HG02852 (cell line): ENCODE data around the gene LRRC1.

ENCODE experiments used
- ATAC-seq: cut with Tn5 transposase; IDR thresholded peaks from one replicate; pipeline ENCODE4 v1.9.1; 2021; ENCODE audit warnings: mild to moderate bottlenecking, moderate library complexity; ENCODE audit not compliant: unreplicated experiment

Gene LRRC1

DNA sequence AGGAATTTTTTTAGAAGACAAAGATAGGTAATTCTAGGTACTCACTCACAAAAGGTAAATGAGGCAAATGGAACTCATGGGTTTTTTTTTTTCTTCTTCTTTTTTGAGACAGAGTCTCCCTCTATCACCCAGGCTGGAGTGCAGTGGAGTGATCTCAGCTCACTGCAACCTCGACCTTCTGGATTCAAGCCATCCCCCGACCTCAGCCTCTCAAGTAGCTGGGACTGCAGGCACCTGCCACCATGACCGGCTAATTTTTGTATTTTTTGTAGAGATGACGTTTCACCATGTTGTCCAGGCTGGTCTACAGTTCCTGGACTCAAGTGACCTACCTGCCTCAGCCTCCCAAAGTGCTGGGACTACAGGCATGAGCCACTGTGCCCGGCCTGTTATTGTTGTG, 126.1 kb downstream of the LRRC1 start:
- ATAC-seq, result no peak

GRCh38 chr6:53921639-53922038, 126.8 kb downstream of the LRRC1 start:
- ATAC-seq, result no peak

- no peak for ATAC-seq
Observed at GRCh38 chr6:53922539-53922981, 127.8 kb downstream of the LRRC1 start.

DNA sequence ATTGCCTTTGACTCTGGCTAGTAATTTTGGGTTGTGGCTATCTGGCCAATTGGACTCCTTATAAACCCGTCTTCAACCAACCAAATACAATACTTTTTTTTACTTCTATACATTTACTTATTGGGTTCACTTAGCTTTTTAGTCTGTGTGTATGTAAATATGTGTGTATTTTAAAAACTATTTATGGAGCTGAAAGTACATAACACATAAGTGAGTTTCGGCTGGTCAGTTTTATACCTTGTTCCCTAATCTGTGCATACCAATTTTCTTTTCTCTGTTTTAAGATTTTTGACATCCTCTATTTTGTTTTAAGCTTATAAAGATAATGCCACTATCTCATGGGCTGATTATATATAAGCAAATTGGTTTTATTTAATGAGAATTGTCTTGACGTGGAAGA, 129.5 kb downstream of the LRRC1 start:
- no peak for ATAC-seq

- no peak for ATAC-seq
Observed at GRCh38 chr6:53924821-53925422, 130.1 kb downstream of the LRRC1 start.

DNA sequence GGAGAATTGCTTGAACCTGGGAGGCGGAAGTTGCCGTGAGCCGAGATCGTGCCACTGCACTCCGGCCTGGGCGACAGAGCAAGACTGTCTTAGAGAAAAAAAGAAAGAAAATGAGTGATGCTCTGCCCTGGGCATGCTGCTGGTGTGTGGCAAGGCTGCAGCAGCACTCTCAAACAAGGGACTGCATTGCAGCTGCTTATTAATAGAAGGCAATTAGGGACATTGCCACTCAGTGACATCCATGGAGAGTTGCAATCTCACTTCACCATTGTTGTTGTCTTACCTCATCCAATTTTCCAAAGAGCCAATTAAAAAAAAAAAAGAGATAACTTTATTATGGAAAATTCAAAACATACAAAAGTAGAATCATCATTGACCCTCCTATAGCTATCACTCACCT, 131.1 kb downstream of the LRRC1 start:
- no peak for ATAC-seq

- no peak for ATAC-seq
Observed at GRCh38 chr6:53926505-53926904, 131.7 kb downstream of the LRRC1 start.

- no peak for ATAC-seq
Observed at GRCh38 chr6:53928641-53929040, 133.8 kb downstream of the LRRC1 start.

GRCh38 chr6:53929041-53929820, 134.4 kb downstream of the LRRC1 start:
- no peak for ATAC-seq

- no peak for ATAC-seq
Observed at GRCh38 chr6:53929821-53930120, 135.0 kb downstream of the LRRC1 start.

DNA sequence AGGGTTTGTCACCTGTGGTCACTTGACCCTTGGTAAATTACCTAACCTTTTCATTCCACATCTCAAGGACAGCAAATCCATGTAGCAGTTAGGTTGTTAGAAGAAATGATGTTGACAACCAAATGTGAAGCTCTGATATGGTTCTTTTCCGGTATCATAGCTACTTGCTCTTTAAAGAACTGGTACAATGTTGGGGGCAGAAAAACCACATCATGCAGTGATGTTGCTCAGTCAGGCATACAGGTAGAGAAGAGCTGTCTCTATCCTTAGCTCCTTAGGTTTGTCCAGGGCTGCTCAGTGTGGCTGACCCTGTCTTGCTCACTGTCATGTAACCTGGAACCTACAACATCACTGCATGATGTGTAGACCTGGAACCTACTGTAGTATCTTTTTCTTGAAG, 135.5 kb downstream of the LRRC1 start:
- no peak for ATAC-seq

GRCh38 chr6:53931086-53931485, 136.3 kb downstream of the LRRC1 start:
- no peak for ATAC-seq

- no peak for ATAC-seq
Observed at GRCh38 chr6:53932516-53932915, 137.7 kb downstream of the LRRC1 start.

- ATAC-seq, result no peak
Observed at GRCh38 chr6:53934023-53934422, 139.2 kb downstream of the LRRC1 start.

- no peak for ATAC-seq
Observed at GRCh38 chr6:53937461-53937860, 142.7 kb downstream of the LRRC1 start.

- no peak for ATAC-seq
Observed at GRCh38 chr6:53938810-53939209, 144.0 kb downstream of the LRRC1 start.

GRCh38 chr6:53939830-53940229, 145.0 kb downstream of the LRRC1 start:
- ATAC-seq, result no peak

GRCh38 chr6:53943395-53943794, 148.6 kb downstream of the LRRC1 start:
- no peak for ATAC-seq

DNA sequence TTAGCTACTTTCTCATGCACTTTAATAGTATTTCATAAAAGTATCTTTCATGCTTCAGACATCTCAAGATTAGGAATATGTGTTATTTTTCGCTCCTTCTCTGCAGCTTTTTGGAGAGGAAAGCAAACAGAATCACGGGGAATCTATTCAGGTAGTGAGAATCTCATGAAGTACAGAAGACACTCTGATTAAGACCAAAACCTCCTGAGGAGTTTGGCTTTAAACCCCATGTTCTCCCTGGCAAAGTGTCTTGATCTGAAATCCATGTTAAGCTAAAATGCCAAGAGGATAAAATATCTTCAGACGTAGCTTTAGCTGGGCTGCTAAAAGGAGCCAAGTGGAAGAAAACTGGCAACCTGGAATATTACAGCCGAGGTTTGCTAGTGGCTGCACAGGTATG, 149.3 kb downstream of the LRRC1 start:
- no peak for ATAC-seq

DNA sequence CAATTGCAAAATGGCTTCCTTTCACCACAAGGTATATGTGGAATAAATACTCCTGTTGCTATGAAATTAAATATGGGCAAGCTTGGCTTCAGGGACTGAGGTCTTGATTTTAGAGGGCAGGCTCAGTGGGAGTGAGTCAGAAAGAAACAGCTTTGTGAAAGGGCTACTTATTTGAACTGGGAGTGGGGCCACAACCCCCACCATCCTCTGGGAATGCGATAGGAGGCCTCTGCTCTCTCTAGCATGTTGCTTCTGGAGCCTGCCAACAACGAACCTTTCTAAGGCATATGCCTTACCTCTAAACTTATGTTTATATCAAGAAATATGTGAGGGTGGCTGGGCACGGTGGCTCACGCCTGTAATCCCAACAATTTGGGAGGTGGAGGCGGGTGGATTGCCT, 149.7 kb downstream of the LRRC1 start:
- ATAC-seq, result no peak

DNA sequence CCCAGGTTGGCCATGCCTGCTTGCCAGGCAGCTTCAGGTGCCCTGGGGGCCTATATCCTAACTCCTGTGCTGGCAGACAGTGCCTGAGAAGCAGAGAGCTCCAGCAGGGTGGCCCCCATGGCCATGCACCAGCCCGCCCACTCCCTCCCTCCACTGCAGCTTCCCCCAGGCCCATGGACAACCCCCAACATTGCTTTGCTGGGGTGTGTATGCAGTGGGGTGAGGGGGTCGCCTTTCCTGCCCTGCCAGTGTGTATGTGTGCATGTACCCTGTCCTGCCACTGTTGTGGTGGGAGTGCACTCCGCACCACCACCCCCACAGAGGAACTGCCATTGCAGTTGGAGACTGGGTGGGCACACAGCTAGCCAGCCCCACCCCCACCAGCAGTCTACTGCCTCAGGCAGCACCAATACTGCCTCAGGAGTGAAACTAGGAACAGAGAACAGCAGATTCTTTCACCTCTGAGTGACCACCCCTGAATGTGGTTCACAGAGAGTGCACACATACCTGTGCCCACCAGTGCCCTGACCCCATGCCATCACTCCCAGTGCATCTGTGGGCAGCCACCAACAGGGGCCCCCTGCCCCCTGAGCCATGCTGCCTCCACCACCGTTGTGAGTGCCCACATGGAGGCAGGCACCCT, 151.1 kb downstream of the LRRC1 start:
- no peak for ATAC-seq

GRCh38 chr6:53947780-53948179, 153.0 kb downstream of the LRRC1 start:
- no peak for ATAC-seq
